Activated CD4-positive, CD25-positive, alpha-beta regulatory T cell treated with anti-CD3 and anti-CD28 coated beads, Interleukin-2, amount 50 U/mL, for 72 hours (primary cell): ENCODE measurements around the gene GJC1.

ENCODE experiments used
- DNase-seq: peaks from one replicate; pipeline ENCODE4 v3.0.0; 2021

The GJC1 gene

GRCh38 chr17:44796731-44797130, 33.4 kb downstream of the GJC1 start:
- no peak for DNase-seq

DNA sequence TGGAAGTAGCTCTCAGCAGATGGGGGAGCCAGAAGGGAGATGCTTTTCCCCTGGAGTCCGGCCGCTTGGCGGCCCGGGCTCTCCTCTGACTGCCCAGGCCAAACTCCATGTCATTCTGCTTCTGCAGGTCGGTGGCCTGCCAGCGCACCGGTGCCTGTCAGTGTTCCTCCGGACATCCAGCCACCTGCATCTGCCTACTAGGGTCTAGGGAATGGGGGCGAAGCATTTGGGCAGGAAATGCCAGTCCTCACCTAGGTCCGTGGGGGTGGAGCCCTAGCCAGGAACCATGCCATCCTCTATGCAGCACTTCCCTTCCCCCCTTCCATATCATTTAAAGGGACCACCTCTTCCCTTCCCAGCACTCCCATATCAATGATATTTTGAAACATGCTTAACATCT, 34.2 kb downstream of the GJC1 start:
- DNase-seq: no peak

DNA sequence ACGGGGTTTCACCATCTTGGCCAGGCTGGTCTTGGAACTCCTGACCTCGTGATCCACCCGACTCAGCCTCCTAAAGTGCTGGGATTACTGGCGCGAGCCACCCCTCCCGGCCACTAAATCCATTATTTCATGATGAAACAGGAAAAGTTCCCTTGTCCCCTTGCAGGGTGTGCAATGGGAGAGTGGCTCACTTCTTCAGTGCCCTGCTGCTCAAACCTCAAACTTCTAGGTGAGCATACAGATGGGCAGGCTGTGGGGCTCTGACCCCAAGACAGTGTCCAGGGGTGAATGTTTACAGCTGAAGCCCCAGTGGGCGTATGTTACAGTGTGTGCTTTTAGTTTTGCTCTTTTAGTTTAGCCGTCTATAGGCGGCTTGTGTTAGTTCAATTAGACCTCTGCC, 34.7 kb downstream of the GJC1 start:
- no peak for DNase-seq

DNA sequence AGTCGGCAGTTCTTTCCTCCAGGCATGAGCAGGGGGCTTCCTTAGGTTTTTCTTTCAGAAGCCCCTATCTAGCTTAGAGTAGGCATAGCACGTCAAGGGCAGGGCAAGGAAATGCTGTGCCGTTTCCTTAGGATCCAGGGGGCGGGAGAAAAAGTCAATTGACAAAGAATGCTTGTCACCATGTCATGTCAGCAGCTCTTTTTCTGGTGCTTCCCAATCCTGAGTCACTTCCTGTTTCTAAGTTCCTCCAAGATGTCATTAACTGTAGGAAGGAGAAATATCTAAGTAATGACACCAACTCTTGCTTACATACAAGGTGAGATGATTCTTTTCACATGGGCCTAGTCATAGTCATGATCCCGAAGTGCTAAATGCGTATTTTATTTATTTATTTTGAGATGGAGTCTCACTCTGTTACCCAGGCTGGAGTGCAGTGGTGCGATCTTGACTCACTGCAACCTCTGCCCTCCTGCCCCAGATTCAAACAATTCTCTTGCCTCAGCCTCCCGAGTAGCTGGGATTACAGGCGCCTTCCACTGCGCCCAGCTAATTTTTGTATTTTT, 35.2 kb downstream of the GJC1 start:
- no peak for DNase-seq

- no peak for DNase-seq
Observed at GRCh38 chr17:44793885-44794842, 35.9 kb downstream of the GJC1 start.

DNA sequence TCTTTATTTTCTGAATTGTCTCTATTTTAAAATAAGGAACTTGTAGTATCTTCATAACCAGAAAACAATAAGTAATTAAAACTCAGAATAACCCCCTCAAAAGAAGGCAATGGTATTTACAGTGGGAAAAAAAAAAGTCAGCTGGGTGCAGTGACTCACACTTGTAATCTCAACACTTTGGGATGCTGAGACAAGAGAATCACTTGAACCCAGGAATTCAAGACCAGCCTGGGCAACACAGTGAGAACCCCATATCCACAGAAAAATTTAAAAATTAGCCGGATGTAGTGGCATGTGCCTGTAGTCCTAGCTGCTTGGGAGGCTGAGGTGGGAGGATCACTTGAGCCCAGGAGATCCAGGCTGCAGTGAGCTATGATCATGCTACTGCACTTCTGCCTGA, 37.8 kb downstream of the GJC1 start:
- DNase-seq: no peak

- DNase-seq: no peak
Observed at GRCh38 chr17:44788139-44788538, 41.9 kb downstream of the GJC1 start.

GRCh38 chr17:44787271-44787940, 42.7 kb downstream of the GJC1 start:
- DNase-seq: no peak

DNA sequence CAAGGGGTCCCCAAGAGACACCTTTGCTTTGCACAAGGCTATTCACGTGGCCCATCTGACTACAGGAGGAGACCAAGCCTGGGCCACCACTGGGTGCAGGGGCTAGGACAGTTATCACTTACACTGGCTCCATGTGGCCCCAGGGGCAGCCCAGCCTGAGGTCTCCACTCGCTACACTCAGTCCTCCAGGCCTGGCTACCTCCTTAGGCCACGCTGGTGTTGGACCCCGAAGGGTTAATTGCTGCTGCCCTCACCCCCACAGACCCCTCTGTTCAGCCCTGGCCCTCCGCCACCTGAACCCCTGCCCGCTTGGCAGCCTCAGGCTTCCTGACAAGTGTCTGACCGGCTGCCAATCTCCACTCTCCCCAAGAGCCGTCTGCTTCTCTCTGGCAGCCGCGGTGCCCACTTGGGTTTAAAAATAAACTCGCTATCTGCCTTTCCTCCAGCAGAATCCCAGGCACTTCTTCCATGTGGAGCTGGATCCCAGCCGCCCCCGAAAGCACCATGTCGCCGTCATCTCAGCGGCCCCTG, 43.5 kb downstream of the GJC1 start:
- no peak for DNase-seq

- no peak for DNase-seq
Observed at GRCh38 chr17:44785921-44786320, 44.2 kb downstream of the GJC1 start.

DNA sequence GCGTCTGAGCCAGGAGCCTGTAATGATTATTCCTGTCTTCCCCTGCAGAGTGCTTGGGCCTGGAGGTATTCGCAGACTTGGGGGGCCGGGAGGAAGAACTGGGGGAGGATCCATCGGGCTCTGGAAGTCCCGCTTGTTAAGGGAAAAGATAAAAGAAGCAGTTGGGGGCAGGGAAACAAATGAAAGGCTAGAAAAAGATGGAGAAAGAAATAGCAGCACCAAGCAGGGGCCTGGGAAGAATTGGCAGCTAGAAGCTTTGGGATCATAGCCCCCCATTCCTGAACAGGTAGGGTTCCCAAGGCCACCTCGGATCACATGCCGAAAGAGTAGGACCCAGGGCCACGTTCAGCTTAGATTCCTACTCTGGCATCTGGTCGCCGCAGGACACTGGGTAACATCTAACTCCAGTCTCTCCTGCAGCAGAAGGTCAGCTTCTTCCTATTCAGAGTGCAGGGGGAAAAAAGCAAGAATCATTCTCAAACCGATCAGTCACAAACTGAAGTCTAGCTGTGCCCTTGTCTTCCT, 47.7 kb downstream of the GJC1 start:
- DNase-seq: no peak

DNA sequence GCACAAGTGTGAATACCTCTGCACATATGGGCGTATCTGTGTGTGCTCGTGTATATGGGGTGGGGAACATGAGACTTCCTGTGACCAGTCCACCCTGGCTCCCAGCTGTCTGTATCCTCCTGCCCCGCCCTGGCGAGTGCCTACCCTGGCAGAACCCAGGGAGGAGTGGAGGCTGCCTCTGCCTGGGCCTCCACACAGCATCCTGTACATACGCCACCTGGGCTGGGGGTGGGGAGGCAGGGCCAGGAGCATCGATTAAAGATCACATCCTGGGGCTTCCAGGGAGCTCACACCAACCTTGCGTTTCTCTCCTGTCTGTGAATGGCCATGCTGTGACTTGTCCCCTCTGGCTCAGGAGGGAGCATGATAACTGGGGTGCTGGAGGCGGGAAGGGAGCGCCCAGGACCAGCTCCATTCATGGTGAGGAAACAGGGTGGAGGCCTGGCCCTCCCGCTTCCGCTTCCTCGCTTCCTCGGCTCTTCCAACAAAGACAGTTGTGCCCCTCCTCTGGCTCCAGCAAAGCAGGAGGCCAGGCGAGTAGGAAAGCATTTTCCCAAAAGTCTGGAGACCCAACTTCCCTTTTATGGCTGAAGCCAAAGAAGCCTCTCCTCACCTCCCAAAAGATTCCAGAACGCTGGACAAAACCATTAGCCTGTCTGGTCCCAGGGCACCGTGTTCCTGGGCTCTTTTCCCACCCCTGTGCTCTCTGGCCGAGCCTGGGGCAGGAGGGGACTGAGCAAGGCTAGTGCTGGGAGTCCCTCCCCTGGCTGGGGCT, 48.3 kb downstream of the GJC1 start:
- DNase-seq: no peak

DNA sequence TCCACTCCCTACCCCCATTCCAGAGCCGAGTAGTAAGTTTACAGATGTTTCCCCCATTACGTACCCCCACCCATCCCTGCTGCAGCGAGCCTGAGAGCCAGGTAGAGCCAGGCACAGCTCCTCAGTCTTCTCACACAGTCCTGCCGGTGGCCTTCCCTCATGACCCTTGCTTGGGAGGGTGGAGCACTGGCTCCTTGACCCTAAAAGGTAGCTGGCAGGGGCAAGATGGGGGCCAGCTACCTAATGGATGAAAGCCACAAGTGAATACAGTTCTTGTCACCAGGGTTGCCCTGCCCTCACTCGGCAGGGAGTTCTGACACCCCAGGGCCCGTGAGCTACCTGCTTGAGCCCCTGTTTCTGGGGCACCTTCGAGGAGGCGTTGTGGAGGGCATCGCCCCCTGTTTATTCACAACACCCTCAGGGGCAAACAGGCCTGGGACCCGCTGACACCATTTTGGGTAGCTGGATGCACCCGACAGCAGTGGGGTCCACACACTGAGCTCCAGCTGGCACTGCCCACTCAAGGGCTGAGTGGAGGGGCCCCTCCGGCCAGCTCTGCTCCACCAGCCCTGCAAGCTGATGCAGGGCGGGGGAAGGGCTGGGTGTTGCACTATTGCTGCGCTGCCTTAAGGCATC, 49.1 kb downstream of the GJC1 start:
- no peak for DNase-seq

GRCh38 chr17:44780161-44780560, 49.9 kb downstream of the GJC1 start:
- DNase-seq: no peak

- DNase-seq: peak; percentile 85
Observed at GRCh38 chr17:44779211-44780025, 50.7 kb downstream of the GJC1 start.

GRCh38 chr17:44778656-44779210, 51.4 kb downstream of the GJC1 start:
- DNase-seq: no peak

- DNase-seq: no peak
Observed at GRCh38 chr17:44777394-44778348, 52.4 kb downstream of the GJC1 start.

GRCh38 chr17:44776628-44777393, 53.3 kb downstream of the GJC1 start:
- DNase-seq: no peak
